Suprapubic skin (tissue), 4 donors: ENCODE measurements around the gene ENTPD1. TPM values are rescaled to one million over a fixed set of nuclear protein-coding genes. Genes with fewer than 3 reads are reported as not detected.
A peak's percentile ranks its signal among the peaks of the same experiment; 100 is the strongest.
"Not testable (repeated sequence)": the region's sequence is repeated elsewhere in the genome, so short reads cannot be mapped to it uniquely, and the experiment has no call there.

ENCODE experiments used
- DNase-seq, 2 donors: peaks; one replicate each; pipeline ENCODE4 v3.0.0-alpha.2; 2019; ENCODE audit warnings: low spot score in 2 of 2
- H3K27ac ChIP-seq: fragments of 200-600 bp; sonication (generic); one replicate; pipeline ENCODE4 v1.5.1; 2019
- H3K27me3 ChIP-seq: fragments of 200-600 bp; sonication (generic); one replicate; pipeline ENCODE4 v1.5.1; 2019
- H3K36me3 ChIP-seq: fragments of 200-600 bp; sonication (generic); one replicate; pipeline ENCODE4 v1.5.1; 2019
- H3K4me1 ChIP-seq: fragments of 200-600 bp; sonication (generic); one replicate; pipeline ENCODE4 v1.5.1; 2019
- H3K4me3 ChIP-seq: fragments of 200-600 bp; sonication (generic); one replicate; pipeline ENCODE4 v1.5.1; 2019; ENCODE audit warnings: mild to moderate bottlenecking
- H3K9me3 ChIP-seq: fragments of 200-600 bp; sonication (generic); one replicate; pipeline ENCODE4 v1.5.1; 2019
- CTCF ChIP-seq, 2 donors: fragments of 200-600 bp in 1 of 2; fragments of 450-650 bp in 1 of 2; sonication (generic) in 1 of 2; IDR thresholded peaks; one replicate each; pipeline ENCODE4 v1.5.1; 2016 to 2019; ENCODE audit warnings: antibody characterized with exemption in 2 of 2, mild to moderate bottlenecking in 1 of 2, moderate library complexity in 1 of 2
- EP300 ChIP-seq: sonication (generic); formaldehyde crosslinking; IDR thresholded peaks from one replicate; pipeline ENCODE4 v1.6.1; 2017; ENCODE audit warnings: antibody characterized with exemption
- POLR2A ChIP-seq, 2 donors: fragments of 450-650 bp; IDR thresholded peaks; one replicate each; pipeline ENCODE4 v1.6.1; 2017; ENCODE audit warnings: antibody characterized with exemption in 2 of 2, mild to moderate bottlenecking in 2 of 2, moderate library complexity in 2 of 2
- POLR2AphosphoS5 ChIP-seq, 3 donors: sonication (generic); formaldehyde crosslinking; IDR thresholded peaks; one replicate each; pipeline ENCODE4 v1.6.1; 2017; ENCODE audit warnings: antibody characterized with exemption in 3 of 3
- WGBS: methylation state at CpG from one replicate; pipeline ENCODE4 v1.1.5; 2018; 5-methylcytosine and 5-hydroxymethylcytosine counted together
- total RNA-seq, 4 donors: library from RNA; depleted of rRNA; stranded (reverse); fragments of >200 nt; gene quantifications; one replicate each; pipeline ENCODE4 v1.1.0, GENCODE V29; 2016

ENTPD1 gene
- total RNA-seq, 4 donors from 2014 or later: 6.3 to 18.9 (median 12.5) TPM

GRCh38 chr10:95761939-95762492 is 6.1 kb downstream of the ENTPD1 start:
- no peak for DNase-seq
- WGBS: 65% methylated on average over 3 of the region's 3 CpGs

DNA sequence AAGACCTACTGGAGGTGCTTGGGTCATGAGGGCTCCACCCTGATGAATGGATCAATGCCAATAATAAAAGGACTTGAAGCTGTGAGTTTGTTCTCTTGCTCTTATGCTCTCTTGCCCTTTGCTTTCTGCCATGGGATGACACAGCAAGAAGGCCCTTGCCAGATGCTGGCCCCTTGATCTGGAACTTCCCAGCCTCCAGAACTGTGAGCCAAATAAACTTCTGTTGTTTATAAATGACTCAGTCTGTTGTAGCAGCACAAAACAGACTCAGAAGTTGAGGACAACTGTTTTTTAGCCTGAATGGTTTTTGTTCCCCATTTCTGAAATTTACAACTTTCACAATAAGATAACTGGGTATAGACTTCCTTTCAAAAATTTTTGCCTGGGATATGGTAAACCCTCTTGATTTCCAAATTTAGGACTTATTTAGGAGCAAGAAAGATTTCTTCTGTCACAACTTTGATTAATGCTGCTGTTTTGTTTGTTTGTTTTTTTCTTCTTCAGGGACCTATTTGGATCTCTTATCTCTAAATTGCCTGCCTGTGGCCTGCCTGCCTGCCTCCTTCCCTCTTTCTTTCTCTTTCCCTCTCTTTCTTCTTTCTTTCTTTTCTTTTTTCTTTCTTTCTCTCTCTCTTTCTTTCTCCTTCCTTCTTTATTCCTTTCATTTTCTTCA is 12.1 kb downstream of the ENTPD1 start:
- Histone ChIP-seq H3K36me3 (no peaks in the 10 kb centered on the region), H3K4me1 (no peaks in the 10 kb centered on the region), H3K27me3 (no peaks in the 10 kb centered on the region), H3K9me3 (no peaks in the 10 kb centered on the region), H3K27ac (peak overlapping the region; percentile 30), H3K4me3 (no peak overlapping the region)
- no peak for TF ChIP-seq POLR2A (IDR thresholded peaks at IDR 0.05)
- TF ChIP-seq EP300: no peak
- TF ChIP-seq POLR2AphosphoS5 (IDR thresholded peaks at IDR 0.05): no peak
- no peak for TF ChIP-seq CTCF (IDR thresholded peaks at IDR 0.05)
- DNase-seq: no peak

More at GRCh38 chr10:95761939-95762492, 6.1 kb downstream of the ENTPD1 start:
- H3K9me3 ChIP-seq: no peaks in the 10 kb centered on the region
- H3K36me3 ChIP-seq: no peaks in the 10 kb centered on the region
- no peak overlapping the region for H3K4me3 ChIP-seq
- no peaks in the 10 kb centered on the region for H3K27me3 ChIP-seq
- H3K27ac ChIP-seq: no peak overlapping the region
- TF ChIP-seq CTCF (IDR thresholded peaks at IDR 0.05) (no peak), POLR2AphosphoS5 (IDR thresholded peaks at IDR 0.05) (no peak), POLR2A (IDR thresholded peaks at IDR 0.05) (no peak), EP300 (no peak)
- no peaks in the 10 kb centered on the region for H3K4me1 ChIP-seq

DNA sequence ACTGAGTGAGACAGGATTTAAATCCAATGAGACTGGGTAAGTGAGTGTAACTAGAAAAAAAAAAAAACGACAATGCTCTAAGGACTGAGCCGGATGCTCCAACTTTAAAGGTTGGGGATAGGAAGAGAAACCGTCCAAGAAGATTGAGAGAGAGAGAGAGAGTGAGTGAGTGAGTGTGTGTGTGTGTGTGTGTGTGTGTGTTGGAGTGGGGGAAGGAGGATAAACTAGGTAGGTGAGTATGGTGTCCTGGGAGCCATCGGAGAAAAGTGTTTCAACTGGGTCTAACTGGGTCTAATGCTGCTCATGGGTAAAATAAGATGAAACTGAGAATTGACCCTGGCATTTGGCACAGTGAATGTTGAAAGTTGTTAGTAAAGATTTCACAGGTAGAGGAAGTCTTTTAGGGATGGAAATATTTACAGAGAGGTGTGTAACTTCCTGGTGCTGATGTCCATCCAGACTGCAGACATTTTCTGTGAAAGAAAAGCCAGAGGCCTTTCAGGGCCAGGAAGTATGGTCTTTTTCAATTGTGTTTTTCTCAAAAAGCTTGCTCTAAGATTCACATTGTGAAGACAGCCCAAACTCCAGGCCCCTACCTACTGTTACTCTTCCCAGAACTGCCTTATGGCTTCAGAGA is 14.2 kb downstream of the ENTPD1 start:
- no peaks in the 10 kb centered on the region for H3K36me3 ChIP-seq
- no peak overlapping the region for H3K27ac ChIP-seq
- no peak overlapping the region for H3K4me3 ChIP-seq

GRCh38 chr10:95773454-95773853 is 17.5 kb downstream of the ENTPD1 start:
- H3K9me3 ChIP-seq, H3K4me1 ChIP-seq, H3K27ac ChIP-seq, H3K27me3 ChIP-seq, H3K36me3 ChIP-seq, DNase-seq, H3K4me3 ChIP-seq: not testable (repeated sequence)
- WGBS: 74% methylated on average over 2 of the region's 2 CpGs

More for the DNA sequence above, 14.2 kb downstream of the ENTPD1 start:
- 91% methylated on average over 4 of the region's 4 CpGs for WGBS
- no peaks in the 10 kb centered on the region for H3K4me1 ChIP-seq
- H3K27me3 ChIP-seq: no peaks in the 10 kb centered on the region
- TF ChIP-seq EP300: no peak
- TF ChIP-seq POLR2AphosphoS5 (IDR thresholded peaks at IDR 0.05): no peak
- H3K9me3 ChIP-seq: no peaks in the 10 kb centered on the region
- DNase-seq: no peak

DNA sequence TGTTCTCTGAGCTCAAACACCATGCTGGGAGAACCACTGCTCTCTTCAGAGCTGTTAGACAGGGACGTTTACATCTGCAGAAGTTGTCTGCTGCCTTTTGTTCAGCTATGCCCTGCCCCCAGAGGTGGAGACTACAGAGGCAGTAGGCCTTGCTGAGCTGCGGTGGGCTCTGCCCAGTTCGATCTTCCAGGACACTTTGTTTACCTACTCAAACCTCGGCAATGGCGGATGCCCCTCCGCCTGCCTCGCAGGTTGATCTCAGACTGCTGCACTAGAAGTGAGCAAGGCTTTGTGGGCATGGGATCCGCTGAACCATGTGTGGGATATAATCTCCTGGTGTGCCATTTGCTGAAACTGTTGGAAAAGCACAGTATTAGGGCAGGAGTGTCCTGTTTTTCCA is 21.7 kb downstream of the ENTPD1 start:
- not testable (repeated sequence) for H3K27ac ChIP-seq, H3K4me1 ChIP-seq, H3K36me3 ChIP-seq, H3K4me3 ChIP-seq, DNase-seq, H3K9me3 ChIP-seq, H3K27me3 ChIP-seq
- WGBS: 100% methylated on average over 4 of the region's 8 CpGs

DNA sequence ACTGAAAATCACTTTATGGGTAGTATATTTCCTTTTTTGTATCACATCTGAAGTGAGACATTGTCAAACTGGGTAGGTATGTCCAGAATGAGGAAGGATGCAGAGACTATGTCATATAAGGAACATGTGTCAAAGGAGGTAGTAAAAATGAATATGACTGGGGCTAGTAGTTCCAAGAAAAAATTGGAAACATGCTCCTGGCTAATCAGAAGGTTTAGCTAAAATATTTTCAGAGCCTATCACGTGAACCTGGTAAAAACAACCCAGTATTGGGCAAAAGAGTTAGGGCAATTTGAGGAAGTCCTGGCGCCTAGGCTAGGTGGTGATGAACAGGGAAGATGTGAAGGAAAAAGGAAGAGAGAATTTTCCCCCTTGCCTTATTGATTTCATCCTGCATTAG is 26.4 kb downstream of the ENTPD1 start:
- DNase-seq: no peak
- no peak for TF ChIP-seq CTCF (IDR thresholded peaks at IDR 0.05)
- no peak for TF ChIP-seq POLR2A (IDR thresholded peaks at IDR 0.05)
- TF ChIP-seq EP300: no peak
- no peak for TF ChIP-seq POLR2AphosphoS5 (IDR thresholded peaks at IDR 0.05)
- H3K27ac ChIP-seq: no peak overlapping the region
- H3K9me3 ChIP-seq: no peaks in the 10 kb centered on the region
- no peaks in the 10 kb centered on the region for H3K27me3 ChIP-seq
- no peaks in the 10 kb centered on the region for H3K36me3 ChIP-seq
- H3K4me1 ChIP-seq: no peaks in the 10 kb centered on the region
- H3K4me3 ChIP-seq: no peak overlapping the region
- WGBS: 67% methylated on average over 2 of the region's 2 CpGs
